DMS153 treated with DMSO at 0.1 percent for 48 hours (cell line): Measurements from ENCODE around the gene EXD3.
"Not testable (repeated sequence)": the region's sequence is repeated elsewhere in the genome, so short reads cannot be mapped to it uniquely, and the experiment has no call there.

Experiments used
- DNase-seq: peaks from one replicate; lab custom pipeline; 2025; ENCODE audit not compliant: unreplicated experiment; lab: John Stamatoyannopoulos, UW

The EXD3 gene

DNA sequence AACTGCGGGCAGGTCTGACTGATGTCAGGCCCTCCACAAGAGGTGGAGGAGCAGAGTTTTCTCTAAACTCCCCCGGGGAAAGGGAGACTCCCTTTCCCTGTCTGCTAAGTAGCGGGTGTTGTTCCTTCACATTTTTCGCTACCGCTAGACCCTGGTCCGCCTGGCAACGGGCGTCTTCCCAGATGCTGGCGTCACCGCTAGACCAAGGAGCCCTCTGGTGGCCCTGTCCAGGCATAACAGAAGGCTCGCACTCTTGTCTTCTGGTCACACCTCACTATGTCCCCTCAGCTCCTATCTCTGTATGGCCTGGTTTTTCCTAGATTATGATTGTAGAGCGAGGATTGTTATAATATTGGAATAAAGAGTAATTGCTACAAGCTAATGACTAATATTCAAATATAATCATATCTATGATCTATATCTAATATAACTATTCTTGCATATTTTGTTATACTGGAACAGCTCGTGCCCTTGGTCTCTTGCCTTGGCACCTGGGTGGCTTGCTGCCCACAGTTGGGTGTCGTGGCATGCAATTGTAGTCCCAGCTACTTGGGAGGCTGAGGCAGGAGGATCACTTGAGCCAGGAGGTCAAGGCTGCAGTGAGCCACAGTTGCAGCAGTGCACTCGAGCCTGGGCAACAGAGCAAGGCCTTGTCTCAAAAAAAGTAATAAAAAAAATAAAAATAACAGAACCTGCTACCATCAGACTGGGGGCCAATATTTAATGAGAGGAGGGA is 160.6 kb downstream of the EXD3 start:
- not testable (repeated sequence) for DNase-seq
